OCI-LY7 (cell line): ENCODE measurements around the gene NXF3.

ENCODE experiments used
- EZH2phosphoT487 ChIP-seq: fragments of 200-600 bp; sonication (generic); IDR thresholded peaks from 2 replicates; pipeline ENCODE4 v1.6.1; 2018; ENCODE audit warnings: low read depth, borderline replicate concordance, mild to moderate bottlenecking, mixed run types, antibody characterized with exemption, low read length, moderate library complexity, mixed read lengths
- TF ChIP-seq, protein P1 (sequence below): fragments of 200-600 bp; sonication (generic); conservative IDR thresholded peaks from 2 replicates; pipeline ENCODE4 v1.5.1; 2014; ENCODE audit warnings: mild to moderate bottlenecking, antibody characterized with exemption, low read length, moderate library complexity, mixed read lengths

DNA sequence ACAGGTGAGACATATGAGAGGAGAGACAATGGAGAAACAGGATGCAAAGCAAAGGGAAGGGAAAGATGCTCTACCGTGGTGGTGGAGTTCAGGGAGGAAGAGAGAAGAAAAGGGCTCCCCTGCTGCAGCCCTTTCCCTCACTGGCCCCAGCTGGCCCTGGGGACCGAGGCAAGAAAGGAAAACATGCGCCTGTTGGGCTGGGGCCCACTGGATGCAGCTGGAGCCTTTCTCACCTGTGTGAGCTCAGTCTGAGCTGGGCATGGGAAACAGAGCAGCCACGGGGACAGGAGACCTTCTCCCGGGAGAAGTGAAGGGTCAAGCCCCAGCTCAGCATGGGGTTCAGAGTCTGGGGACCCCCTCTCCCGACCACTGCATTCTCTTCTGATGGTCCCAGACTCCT lies 11.9 kb downstream of the NXF3 start:
- TF ChIP-seq, protein P1, sequence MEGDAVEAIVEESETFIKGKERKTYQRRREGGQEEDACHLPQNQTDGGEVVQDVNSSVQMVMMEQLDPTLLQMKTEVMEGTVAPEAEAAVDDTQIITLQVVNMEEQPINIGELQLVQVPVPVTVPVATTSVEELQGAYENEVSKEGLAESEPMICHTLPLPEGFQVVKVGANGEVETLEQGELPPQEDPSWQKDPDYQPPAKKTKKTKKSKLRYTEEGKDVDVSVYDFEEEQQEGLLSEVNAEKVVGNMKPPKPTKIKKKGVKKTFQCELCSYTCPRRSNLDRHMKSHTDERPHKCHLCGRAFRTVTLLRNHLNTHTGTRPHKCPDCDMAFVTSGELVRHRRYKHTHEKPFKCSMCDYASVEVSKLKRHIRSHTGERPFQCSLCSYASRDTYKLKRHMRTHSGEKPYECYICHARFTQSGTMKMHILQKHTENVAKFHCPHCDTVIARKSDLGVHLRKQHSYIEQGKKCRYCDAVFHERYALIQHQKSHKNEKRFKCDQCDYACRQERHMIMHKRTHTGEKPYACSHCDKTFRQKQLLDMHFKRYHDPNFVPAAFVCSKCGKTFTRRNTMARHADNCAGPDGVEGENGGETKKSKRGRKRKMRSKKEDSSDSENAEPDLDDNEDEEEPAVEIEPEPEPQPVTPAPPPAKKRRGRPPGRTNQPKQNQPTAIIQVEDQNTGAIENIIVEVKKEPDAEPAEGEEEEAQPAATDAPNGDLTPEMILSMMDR: no peak
- no peak for TF ChIP-seq EZH2phosphoT487
